Measurements from ENCODE around the gene SOWAHB.

The SOWAHB gene

GRCh38 chr4:76858319-76858718 is 39.6 kb downstream of the SOWAHB start:
- Histone ChIP-seq H3K4me3 (no peak overlapping the region), H3K9me3 (no peaks in the 10 kb centered on the region), H3K27me3 (no peaks in the 10 kb centered on the region), H3K4me1 (peaks cover 0 to 34% (median 20%) of the 10 kb centered on the region in 4 donors), H3K27ac (no peak overlapping the region), H3K36me3 (no peaks in the 10 kb centered on the region)
- no peak for DNase-seq
- no peak for TF ChIP-seq CTCF (IDR thresholded peaks at IDR 0.05)
- intact Hi-C loops (cut with DNase I; ENCODE audit: low total_unique reads) = no loop called here

DNA sequence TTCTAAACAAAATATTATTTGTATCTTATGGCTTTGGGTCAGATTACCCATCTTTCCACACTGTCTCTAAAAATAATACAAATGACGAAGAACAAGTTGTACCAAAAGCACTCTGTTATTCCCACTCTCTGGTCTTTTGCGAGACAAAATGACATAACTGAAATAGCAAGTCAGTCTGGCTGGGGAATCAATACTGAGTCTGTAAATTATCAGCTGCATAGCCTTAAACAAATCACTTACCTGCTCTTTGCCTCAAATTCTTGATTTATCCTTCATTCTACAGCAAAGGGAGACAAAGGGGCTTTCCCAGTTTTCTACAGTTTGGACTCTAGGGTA is 40.9 kb downstream of the SOWAHB start:
- Histone ChIP-seq H3K36me3 (no peaks in the 10 kb centered on the region), H3K27me3 (no peaks in the 10 kb centered on the region), H3K27ac (peak overlapping the region; percentile 44 to 51), H3K9me3 (no peaks in the 10 kb centered on the region), H3K4me1 (peaks cover 0 to 34% (median 20%) of the 10 kb centered on the region in 4 donors), H3K4me3 (no peak overlapping the region)
- TF ChIP-seq CTCF (IDR thresholded peaks at IDR 0.05) = no peak
- intact Hi-C loops (cut with DNase I; ENCODE audit: low total_unique reads) = no loop called here
- no peak for DNase-seq

GRCh38 chr4:76856243-76857073 is 41.5 kb downstream of the SOWAHB start:
- intact Hi-C loops (cut with DNase I; ENCODE audit: low total_unique reads) = no loop called here
- no peak for TF ChIP-seq CTCF (IDR thresholded peaks at IDR 0.05)

GRCh38 chr4:76854858-76855257 is 43.1 kb downstream of the SOWAHB start:
- Histone ChIP-seq H3K36me3 (no peaks in the 10 kb centered on the region), H3K27ac (peak overlapping the region; percentile 19 to 44), H3K4me1 (peaks cover 0 to 34% (median 20%) of the 10 kb centered on the region in 4 donors), H3K27me3 (no peaks in the 10 kb centered on the region), H3K9me3 (no peaks in the 10 kb centered on the region), H3K4me3 (no peak overlapping the region)
- no peak for TF ChIP-seq CTCF (IDR thresholded peaks at IDR 0.05)
- DNase-seq = no peak
- intact Hi-C loops (cut with DNase I; ENCODE audit: low total_unique reads) = no loop called here

More at GRCh38 chr4:76856243-76857073, 41.5 kb downstream of the SOWAHB start:
- no peaks in the 10 kb centered on the region for H3K9me3 ChIP-seq
- H3K36me3 ChIP-seq = no peaks in the 10 kb centered on the region
- DNase-seq = no peak
- peaks cover 0 to 34% (median 20%) of the 10 kb centered on the region in 4 donors for H3K4me1 ChIP-seq
- no peak overlapping the region for H3K4me3 ChIP-seq
- H3K27ac ChIP-seq = peak overlapping the region; percentile 44 to 51
- no peaks in the 10 kb centered on the region for H3K27me3 ChIP-seq

DNA sequence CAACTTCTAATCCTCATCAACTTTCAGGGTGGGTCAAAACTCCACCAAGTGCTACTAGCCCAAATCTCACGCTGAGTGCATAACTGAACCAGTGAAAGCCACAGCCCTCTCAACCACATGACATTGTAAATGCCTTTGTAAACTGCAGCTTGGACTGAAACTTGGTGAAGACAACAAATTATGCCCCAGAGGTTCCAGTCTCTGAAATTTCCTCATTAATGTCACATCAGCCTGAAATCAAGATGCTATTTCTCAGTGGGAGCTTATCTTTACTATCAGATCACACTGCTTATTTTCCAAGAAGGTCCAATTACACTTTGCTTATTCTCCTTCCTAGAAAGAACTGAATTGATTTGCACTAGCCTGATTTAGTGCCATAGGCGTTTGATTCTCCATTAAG is 46.6 kb downstream of the SOWAHB start:
- DNase-seq = no peak
- TF ChIP-seq CTCF (IDR thresholded peaks at IDR 0.05) = no peak
- H3K9me3 ChIP-seq = no peaks in the 10 kb centered on the region
- intact Hi-C loops (cut with DNase I; ENCODE audit: low total_unique reads) = no loop called here
- H3K27me3 ChIP-seq = no peaks in the 10 kb centered on the region
- H3K4me1 ChIP-seq = peaks cover 0 to 22% (median 14%) of the 10 kb centered on the region in 4 donors
- H3K36me3 ChIP-seq = no peaks in the 10 kb centered on the region
- H3K4me3 ChIP-seq = no peak overlapping the region
- H3K27ac ChIP-seq = no peak overlapping the region
